ELR (cell line): Measurements from ENCODE around the gene RBL1.
"Not testable (repeated sequence)": the region's sequence is repeated elsewhere in the genome, so short reads cannot be mapped to it uniquely, and the experiment has no call there.

Experiments used
- DNase-seq: peaks from one replicate; pipeline ENCODE4 v3.0.0-alpha.2; 2015; ENCODE audit warnings: low read depth

The RBL1 gene

DNA sequence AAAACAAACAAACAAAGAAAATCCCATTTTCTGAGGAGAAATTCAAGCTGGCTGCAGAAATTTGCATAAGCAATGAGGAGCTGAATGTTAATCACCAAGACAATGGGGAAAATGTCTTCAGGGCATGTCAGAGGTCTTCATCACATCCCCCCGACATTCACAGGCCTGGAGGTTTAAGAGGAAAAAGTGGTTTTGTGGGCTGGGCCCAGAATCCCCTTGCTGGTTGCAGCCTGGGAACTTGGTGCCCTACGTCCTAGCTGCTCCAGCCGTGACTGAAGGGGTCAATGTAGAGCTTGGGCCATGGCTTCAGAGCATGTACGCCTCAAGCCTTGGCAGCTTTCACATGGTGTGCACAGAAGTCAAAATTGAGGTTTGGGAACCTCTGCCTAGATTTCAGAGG, 101.6 kb downstream of the RBL1 start:
- DNase-seq, result not testable (repeated sequence)

DNA sequence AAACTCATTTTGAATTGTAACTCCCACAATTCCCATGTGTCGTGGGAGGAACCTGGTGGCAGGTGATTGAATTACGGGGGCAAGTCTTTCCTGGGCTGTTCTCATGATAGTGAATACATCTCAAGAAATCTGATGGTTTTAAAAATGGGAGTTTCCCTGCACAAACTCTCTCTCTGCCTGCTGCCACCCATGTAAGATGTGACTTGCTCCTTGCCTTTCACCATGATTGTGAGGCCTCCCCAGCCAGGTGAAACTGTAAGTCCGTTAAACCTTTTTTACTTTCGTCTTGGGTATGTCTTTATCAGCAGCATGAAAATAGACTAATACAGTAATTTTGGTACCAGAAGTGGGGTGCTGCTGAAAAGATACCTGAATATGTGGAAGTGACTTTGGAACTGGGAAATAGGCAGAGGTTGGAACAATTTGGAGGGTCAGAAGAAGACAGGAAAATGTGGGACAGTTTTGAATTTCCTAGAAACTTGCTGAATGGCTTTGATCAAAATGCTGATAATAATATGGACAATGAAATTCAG, 102.9 kb downstream of the RBL1 start:
- peak; percentile 22 for DNase-seq

DNA sequence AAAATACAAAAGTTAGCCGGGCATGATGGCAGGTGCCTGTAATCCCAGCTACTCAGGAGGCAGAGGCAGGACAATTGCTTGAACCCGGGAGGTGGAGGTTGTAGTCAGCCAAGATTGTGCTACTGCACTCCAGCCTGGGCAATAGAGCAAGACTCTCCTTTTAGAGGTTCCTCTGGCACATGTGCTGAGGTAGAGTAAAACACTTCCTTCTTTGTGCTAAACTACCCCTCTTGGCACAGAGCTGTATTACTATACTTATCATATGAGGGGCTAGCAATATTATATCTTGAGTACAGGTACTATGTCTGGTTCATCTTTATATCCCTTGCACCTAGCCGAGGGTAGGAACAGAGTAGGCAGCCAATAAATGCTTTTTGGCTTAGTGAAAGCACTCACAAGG, 104.1 kb downstream of the RBL1 start:
- no peak for DNase-seq

DNA sequence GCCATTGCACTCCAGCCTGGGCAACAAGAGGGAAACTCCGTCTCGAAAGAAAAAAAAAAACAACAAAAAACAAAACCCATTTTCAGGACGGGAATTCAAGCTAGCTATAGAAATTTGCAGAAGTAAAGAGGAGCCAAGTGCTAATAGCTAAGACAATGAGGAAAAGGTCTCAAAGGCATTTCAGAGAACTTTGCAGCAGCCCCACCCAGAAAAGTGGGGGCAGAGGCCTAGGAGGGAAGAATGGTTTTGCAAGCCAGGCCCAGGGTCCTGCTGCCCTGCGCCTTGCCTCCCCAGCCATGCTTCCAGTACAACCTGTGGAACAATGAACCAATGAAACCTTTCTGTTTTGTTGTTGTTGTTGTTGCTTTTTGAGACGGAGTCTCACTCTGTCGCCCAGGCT, 106.0 kb downstream of the RBL1 start:
- no peak for DNase-seq

DNA sequence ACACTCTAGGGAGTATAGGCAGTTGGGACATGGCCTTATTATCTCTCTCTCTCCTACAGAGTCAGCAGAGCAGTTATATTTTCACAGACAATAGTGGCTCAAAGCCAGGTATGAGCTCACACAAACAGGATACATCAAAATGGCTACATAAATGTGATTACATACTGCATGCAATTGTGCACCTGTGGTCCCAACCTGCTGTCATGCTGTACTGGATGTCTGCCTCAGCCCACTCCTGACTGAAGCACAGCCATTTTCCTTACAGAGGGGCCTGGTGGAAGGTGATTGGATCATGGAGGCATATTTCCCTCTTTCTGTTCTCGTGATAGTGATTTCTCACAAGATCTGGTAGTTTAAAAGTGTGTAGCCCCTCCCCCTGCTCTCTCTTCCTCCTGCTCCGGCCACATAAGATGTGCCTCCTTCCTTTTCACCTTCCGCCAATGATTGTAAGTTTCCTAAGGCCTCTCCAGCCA, 107.3 kb downstream of the RBL1 start:
- peak; percentile 58 for DNase-seq

DNA sequence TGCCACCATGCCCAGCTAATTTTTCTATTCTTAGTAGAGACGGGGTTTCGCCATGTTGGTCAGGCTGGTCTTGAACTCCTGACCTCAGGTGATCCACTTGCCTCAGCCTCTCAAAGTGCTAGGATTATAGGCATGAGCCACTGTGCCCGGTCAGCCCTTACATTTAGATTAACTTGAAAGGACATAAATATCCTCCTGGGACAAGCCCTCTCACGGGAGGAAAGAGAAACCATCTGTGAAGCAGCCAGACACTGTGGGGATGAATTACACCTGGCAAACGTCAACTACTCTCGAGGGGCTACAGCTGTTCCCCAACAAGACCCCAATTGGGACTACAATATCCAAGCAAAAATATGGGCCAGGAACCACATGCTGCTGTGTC, 111.5 kb downstream of the RBL1 start:
- no peak for DNase-seq

DNA sequence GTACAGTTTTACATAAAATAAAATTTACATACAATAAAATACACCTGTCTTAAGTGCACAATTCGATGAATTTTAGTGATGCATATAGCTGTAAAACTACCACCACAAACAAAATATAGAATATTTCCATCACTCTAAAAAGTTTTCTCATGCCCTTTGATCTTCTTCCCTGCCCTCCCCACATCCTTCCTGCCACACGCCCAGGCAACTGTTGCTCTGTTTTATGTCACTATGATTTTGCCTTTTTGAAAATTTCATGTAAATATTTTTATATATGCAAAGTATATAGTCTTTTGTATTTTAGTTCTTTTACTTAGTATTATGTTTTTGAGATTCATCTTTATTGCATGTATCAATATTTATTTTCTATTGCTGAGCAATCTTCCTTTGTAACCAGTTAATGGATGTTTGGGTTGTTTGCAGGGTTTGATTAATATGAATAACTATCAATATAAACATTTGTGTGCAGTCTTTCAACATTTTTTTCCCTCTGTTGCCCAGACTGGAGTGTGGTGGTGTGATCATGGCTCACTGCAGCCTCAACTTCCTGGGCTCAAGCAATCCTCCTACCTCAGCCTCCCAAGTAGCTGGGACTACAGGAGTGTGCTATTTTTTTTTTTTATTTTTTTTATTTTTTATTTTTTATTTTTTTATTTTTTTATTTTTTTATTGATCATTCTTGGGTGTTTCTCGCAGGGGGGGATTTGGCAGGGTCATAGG, 120.5 kb downstream of the RBL1 start:
- no peak for DNase-seq

DNA sequence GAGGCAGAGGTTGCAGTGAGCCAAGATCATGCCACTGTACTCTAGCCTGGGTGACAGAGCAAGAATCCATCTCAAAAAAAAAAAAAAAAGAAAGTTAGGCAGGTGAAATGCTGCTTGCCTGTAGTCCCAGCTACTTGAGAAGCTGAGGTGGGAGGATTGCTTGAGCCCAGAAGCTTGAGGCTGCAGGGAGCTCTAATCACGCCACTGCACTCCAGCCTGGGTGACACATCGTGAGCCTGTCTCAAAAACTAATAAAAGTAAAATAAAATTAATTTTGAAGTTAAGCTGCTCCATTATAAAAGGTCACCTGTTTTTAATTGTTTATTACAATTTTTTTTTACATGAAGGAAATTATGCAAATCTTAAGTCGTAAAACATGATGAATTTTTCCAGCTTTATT, 121.1 kb downstream of the RBL1 start:
- DNase-seq, result no peak

DNA sequence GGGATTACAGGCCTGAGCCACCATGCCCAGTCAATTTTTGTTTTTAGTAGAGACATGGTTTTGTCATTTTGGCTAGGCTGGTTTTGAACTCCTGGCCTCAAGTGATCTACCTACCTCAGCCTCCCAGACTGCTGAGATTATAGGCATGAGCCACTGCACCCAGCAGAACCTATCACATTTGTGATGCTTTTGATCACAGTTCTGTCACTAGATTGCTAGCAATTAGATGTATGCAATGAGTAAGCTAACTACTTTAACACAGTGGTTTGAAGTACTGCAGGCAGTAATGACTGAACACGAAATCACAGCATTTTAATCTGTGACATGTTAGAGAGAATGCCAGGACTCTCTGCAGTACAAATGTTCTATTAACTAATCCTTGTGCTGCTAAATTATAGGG, 124.7 kb downstream of the RBL1 start:
- no peak for DNase-seq

DNA sequence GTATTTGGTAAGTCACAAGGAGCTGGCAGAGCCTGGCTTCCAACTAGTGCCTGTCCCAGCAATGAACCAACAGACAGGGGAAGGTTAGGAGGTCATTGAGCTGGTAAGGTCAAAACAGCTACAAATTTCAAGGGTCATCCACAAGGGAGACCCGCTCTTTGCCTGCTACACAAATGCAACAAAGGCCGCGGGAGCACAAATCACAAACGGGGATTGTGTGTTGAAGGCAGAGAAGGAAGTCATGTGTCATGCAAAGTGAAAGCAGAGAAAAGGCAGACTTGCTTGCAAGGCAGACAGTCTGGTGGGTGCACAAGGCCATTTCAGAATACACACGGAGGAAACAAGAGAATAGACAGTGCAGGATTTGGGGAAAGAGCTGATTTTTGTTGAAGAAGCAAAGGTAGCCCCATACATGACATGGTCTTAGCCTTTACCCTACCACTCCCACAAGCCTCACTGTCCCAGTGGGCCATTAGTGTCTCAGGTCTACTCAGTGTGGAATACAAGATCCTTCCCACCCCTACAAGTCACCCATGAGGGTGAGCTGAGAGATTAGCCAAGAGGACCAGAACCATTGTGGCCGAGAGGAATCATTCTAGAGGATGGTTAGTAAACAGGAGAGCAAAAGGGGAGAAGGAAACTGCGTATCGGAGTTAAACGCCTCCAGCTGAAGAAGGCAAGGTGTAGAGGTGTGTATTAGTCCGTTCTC, 126.2 kb downstream of the RBL1 start:
- no peak for DNase-seq

DNA sequence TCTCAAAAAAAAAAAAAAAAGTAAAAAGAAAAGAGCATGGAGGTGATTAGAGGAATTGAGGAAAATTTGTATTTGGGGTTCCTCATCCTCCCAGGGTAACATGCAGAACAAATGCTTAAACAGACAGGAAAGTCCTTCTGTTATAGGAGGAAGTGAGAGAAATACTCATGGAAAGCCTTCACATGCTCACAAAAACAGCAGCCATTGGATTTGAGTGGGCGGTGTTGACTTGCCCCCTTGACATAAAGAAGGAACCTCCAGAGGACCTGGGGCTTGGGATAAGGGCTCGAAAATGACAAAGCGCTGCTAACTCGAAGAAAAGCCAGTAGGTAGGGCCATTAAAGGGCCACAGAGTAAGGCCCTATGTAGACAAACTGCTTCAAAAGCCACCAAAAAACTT, 126.7 kb downstream of the RBL1 start:
- no peak for DNase-seq

DNA sequence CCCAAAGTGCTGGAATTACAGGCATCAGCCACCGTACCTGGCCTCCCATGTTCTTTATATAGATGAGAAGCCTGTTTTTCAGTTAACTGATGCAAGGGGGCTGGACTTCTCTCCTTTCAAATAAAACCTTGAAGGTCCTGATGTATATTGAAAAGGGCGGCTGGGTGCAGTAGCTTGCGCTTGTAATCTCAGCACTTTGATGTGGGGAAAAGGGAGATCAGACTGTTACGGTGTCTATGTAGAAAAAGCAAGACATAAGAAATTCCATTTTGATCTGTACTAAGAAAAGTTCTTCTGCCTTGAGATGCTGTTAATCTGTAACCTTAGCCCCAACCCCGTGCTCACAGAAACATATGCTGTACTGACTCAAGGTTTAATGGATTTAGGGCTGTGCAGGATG, 128.2 kb downstream of the RBL1 start:
- no peak for DNase-seq

DNA sequence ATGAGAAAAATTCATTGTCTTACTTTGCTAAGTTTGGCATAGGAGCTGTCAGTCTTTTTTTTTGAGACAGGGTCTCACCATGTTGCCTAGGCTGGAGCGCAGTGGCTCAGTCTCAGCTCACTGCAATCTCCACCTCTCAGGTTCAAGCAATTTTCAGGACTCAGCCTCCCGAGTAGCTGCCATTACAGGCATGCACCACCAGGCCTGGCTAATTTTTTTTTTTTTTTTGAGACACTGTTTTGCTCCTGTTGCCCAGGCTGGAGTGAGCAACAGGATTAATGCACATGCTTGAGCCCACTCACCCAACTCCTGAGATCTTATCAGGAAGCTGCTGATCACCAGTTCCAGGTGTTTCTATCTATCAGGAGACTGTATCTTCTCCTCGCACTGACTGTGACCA, 128.8 kb downstream of the RBL1 start:
- DNase-seq, result not testable (repeated sequence)

DNA sequence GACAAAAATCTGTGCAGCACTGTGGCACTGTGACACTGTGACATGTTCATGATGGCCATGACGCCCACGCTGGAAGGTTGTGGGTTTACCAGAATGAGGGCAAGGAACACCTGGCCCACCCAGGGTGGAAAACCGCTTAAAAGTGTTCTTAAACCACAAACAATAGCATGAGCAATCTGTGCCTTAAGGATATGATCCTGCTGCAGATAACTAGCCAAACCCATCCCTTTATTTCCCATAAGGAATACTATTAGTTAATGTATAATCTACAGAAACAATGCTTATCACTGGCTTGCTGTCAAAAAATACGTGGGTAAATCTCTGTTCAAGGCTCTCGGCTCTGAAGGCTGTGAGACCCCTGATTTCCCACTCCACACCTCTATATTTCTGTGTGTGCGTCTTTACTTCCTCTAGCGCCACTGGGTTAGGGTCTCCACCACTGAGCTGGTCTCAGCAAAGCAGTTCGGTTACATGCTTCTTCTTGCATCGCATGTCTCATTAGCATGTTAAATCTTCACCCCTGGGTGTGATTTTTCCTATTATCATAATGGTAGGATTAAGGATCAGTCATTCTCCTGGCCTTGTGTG, 133.3 kb downstream of the RBL1 start:
- not testable (repeated sequence) for DNase-seq

DNA sequence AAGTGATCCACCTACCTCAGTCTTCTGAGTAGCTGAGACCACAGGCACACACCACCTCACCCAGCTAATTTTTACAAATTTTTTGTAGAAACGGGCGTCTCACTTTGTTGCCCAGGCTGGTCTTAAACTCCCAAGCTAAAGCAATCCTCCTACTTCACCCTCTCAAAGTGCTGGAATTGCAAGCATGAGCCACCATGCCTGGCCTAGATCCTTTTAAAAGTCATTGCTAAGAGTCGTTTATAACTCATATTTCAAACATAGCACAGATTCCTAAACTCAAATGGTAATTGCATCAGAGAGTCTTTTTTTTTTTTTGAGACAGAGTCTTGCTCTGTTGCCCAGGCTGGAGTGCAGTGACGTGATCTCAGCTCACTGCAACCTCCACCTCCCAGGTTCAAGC, 136.6 kb downstream of the RBL1 start:
- DNase-seq, result no peak

DNA sequence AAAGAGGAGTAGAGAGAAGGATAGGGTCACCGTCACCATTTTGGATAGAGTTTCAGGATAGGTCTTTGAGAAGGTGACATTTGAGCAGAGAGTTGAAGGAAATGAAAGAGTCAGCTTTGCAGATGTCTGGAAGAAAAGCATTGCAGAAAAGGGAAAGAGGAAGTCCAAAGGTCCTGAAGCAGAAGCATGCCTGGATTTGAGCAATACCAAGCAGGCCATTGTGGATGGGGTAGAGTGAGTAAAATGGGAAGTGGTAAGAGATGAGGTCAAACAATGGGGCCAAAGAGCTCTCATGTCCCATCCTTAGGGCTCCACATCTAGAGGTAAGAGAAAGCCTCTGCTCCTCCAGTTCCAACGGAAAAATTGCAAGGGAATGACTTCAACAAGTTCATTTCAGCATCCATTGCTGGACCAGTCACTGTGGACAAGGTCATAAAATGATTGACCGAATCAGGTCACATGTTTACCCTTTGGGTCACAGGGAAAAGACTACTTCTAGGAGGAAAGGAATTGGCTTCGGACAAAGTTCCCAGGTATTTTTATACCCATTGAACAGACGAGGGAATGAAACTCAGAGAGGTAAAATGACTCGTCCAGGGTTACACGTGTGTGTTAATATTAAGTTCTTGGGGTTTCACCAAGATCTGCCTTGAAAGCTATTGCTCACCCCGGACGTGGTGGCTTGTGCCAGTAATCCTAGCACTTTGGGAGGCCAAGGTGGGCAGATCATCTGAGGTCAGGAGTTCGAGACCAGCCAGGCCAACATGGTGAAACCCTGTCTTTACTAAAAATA, 137.7 kb downstream of the RBL1 start:
- DNase-seq, result no peak

DNA sequence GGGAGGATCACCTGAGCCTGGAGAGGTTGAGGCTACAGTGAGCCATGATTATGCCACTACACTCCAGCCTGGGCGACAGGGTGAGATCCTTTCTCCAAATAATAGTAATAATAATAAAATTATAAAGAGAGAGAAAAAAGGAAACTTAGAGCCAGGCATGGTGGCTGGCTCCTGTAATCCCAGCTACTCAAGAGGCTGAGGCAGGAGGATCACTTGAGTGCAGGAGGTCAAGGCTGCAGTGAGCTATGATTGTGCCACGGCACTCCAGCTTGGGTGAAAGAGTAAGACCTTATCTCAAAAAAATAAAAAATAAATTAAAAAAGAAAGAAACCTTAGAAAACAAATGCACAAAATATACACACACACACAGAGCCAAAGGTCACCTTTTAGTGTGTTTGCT, 139.1 kb downstream of the RBL1 start:
- no peak for DNase-seq

DNA sequence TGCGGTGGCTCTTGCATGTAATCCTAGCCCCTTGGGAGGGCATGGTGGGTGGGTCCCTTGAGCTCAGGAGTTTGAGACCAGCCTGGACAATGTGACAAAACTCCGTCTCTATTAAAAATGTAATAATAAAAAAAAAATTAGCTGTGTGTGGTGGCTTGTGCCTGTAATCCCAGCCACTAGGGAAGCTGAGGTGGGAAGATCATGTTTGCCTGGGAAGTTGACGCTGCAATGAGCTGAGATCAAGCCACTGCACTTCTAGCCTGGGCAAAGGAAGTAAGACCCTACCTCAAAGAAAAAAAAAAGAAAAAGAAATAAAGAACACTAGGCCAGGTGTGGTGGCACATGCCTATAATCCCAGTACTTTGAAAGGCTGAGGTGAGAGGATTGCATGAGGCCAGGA, 139.8 kb downstream of the RBL1 start:
- DNase-seq, result no peak

DNA sequence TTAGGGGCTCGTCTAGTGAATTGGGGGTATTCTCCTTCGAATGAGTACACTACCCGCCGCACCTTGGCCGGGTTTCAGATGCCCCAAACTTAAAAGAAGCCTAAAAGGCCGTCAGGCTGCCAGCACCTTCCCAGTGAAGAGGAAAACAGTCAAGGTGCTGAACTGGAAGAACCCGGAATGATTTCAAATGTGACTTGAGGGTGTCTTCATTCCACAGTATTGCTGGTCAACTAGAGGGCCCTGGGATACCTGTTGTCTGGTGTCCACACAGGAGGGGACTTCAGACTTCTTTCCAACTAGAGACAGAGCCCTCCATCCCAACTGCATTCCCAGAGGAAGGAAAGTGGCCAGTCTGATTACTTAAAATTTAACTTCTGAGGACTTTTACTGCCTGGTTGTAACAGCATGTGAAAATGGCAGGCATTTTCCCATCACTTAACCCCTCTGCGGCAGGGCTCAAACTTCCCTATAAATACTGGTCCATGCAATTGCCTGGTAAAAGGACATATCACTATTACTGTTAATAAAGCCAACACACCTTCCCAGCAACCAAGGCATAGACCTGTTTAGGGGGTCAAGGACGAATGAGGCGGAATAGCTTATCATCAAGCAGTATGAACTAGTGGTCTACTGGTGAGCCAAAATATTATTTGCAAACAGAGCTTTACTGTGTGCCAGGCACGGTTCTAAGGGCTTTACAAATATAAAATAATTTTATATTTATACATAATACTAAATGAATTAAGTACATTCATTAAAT, 143.6 kb downstream of the RBL1 start:
- DNase-seq, result no peak

DNA sequence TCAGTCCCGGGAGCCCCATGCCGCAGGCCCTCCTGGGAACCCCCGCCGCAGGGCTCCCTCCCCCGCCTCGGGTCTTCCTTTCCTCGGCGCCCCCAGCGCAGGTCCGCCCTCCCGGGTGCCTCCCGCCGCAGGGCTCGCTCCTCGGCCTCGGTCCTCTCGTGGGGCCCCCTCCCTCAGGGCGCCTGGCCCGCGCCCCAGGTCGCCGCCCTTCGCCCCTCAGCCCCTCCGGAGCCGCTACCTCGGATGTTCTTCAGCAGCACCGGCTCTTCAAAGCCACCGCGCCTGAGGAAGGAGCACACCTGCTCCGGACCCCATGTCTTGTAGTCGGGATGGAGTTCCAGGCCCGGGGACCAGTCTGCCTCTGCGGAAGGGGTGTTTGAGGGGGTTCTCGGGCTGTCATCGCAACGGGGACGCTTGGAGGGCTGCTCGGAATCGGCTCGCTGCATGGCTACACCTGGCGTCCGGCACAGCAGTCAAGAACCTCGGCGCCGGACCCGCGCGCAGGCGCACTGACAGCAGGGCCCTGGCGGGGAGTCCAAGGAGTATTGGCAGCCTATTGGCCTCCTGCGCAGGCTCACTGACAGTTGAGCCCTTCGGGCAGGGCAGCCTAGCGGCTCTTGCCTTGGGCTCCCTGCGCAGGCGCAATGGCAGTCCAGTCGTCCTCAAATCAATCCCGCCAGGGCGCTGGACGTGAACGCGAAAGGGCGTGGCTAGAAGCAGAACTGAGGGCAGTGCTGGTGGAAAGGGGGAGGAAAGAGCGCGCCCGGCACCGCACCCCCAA, 144.4 kb downstream of the RBL1 start, which contains the start of gene SAMHD1:
SAMHD1 (minus strand) TSS at position 511 of the 781 bp plus-strand sequence; CDS start at position 446, 65 bp downstream.
- peak; percentile 100 for DNase-seq
